A673 (cell line): ENCODE data around the gene DAPK1. TPM values are rescaled to one million over a fixed set of nuclear protein-coding genes. Genes with fewer than 3 reads are reported as not detected.

Experiments
- BruUV-seq: library from RNA; stranded (reverse); fragments of 400-500 nt; replicated peaks from 2 replicates; lab custom pipeline; 2021; lab: Mats Ljungman, UMichigan
- CTCF ChIA-PET: fragments of 300-600 bp; sonication (Branson Sonifier 250); formaldehyde crosslinking; loops from one replicate; lab custom pipeline; 2022; ENCODE audit warnings: antibody characterized with exemption; lab: Charles Lee
- POLR2A ChIA-PET: fragments of 300-600 bp; sonication (Branson Sonifier 250); formaldehyde crosslinking; loops from one replicate; lab custom pipeline; 2022; ENCODE audit warnings: antibody characterized with exemption; ENCODE audit not compliant: low non-redundant PET; lab: Charles Lee
- DNase-seq: peaks from one replicate; pipeline ENCODE4 v3.0.0-alpha.2; 2015; ENCODE audit warnings: low spot score
- H3K27ac ChIP-seq: fragments of 200-600 bp; sonication (generic); 2 replicates; pipeline ENCODE4 v1.5.1; 2016; ENCODE audit warnings: mixed run types, low read depth, mild to moderate bottlenecking, mixed read lengths, antibody characterized with exemption, low read length; ENCODE audit not compliant: poor library complexity, severe bottlenecking
- H3K27me3 ChIP-seq: fragments of 200-600 bp; sonication (generic); replicated peaks from 2 replicates; pipeline ENCODE4 v1.6.1; 2017; ENCODE audit warnings: mixed run types, low read depth, mild to moderate bottlenecking, mixed read lengths, antibody characterized with exemption, low read length; ENCODE audit not compliant: insufficient read depth, poor library complexity
- H3K36me3 ChIP-seq: fragments of 200-600 bp; sonication (generic); 2 replicates; pipeline ENCODE4 v1.6.1; 2016; ENCODE audit warnings: mixed run types, mild to moderate bottlenecking, mixed read lengths, antibody characterized with exemption, low read length; ENCODE audit not compliant: insufficient read depth, poor library complexity, severe bottlenecking
- H3K4me1 ChIP-seq: fragments of 200-600 bp; sonication (generic); 2 replicates; pipeline ENCODE4 v1.6.1; 2017; ENCODE audit warnings: mixed run types, mild to moderate bottlenecking, mixed read lengths, antibody characterized with exemption, low read length; ENCODE audit not compliant: insufficient read depth, poor library complexity, severe bottlenecking
- H3K4me3 ChIP-seq: fragments of 200-600 bp; sonication (generic); 2 replicates; pipeline ENCODE4 v1.5.1; 2016; ENCODE audit warnings: low read depth, mixed run types, mild to moderate bottlenecking, mixed read lengths, low read length; ENCODE audit not compliant: poor library complexity, severe bottlenecking
- H3K9me3 ChIP-seq: fragments of 200-600 bp; sonication (generic); 2 replicates; pipeline ENCODE4 v1.6.1; 2016; ENCODE audit warnings: mixed run types, low read depth, mild to moderate bottlenecking, mixed read lengths, antibody characterized with exemption, low read length; ENCODE audit not compliant: poor library complexity, severe bottlenecking
- CTCF ChIP-seq: fragments of 300-800, 200-600 bp; sonication (generic); conservative IDR thresholded peaks from 2 replicates; pipeline ENCODE4 v1.5.1; 2017; ENCODE audit warnings: low read depth, mild to moderate bottlenecking, antibody characterized with exemption, low read length, moderate library complexity, mixed read lengths
- EZH2 ChIP-seq: fragments of 200-600 bp; sonication (generic); IDR thresholded peaks from 2 replicates; pipeline ENCODE4 v1.6.1; 2017; ENCODE audit warnings: borderline replicate concordance, low read depth, mild to moderate bottlenecking, mixed read lengths, antibody characterized with exemption, low read length; ENCODE audit not compliant: poor library complexity, severe bottlenecking
- intact Hi-C: fragments of 100-400 bp; cut with micrococcal nuclease; formaldehyde crosslinking; loops from one replicate; pipeline ENCODE4 v1.10.0; 2022; ENCODE audit not compliant: unreplicated experiment
- total RNA-seq: library from RNA; stranded (reverse); gene quantifications from 2 replicates; pipeline ENCODE4 v1.2.3, GENCODE V29; 2021

DAPK1 gene
- total RNA-seq, 1 experiment from 2014 or later: 380 TPM

- Histone ChIP-seq H3K9me3 (no peaks in the 10 kb centered on the region), H3K4me1 (peaks cover 37% of the 10 kb centered on the region), H3K27ac (no peak overlapping the region), H3K4me3 (no peak overlapping the region), H3K27me3 (no peaks in the 10 kb centered on the region), H3K36me3 (peaks cover 97% of the 10 kb centered on the region)
- ChIA-PET POLR2A (no interaction called here), CTCF (no interaction called here)
- intact Hi-C loops: no loop called here
- no peak for TF ChIP-seq CTCF
- no TSS peak for BruUV-seq
- no peak for DNase-seq
Measured at GRCh38 chr9:87612536-87612935, 114.9 kb downstream of the DAPK1 start.

- CTCF ChIA-PET: no interaction called here
- POLR2A ChIA-PET: no interaction called here
- no peak for TF ChIP-seq CTCF
- no peak for TF ChIP-seq EZH2
- Histone ChIP-seq H3K27ac (no peak overlapping the region), H3K4me3 (no peak overlapping the region), H3K4me1 (peaks cover 28% of the 10 kb centered on the region), H3K36me3 (peaks cover 97% of the 10 kb centered on the region), H3K9me3 (no peaks in the 10 kb centered on the region), H3K27me3 (no peaks in the 10 kb centered on the region)
- intact Hi-C loops: no loop called here
- DNase-seq: no peak
- BruUV-seq: no TSS peak
Measured at GRCh38 chr9:87613265-87614111, 115.8 kb downstream of the DAPK1 start.

- intact Hi-C loops: no loop called here
- CTCF ChIA-PET: no interaction called here
Measured at GRCh38 chr9:87614397-87614796, 116.7 kb downstream of the DAPK1 start.

More at GRCh38 chr9:87614397-87614796, 116.7 kb downstream of the DAPK1 start:
- no peaks in the 10 kb centered on the region for H3K27me3 ChIP-seq
- DNase-seq: no peak
- no peak overlapping the region for H3K4me3 ChIP-seq
- POLR2A ChIA-PET: no interaction called here
- TF ChIP-seq EZH2: no peak
- TF ChIP-seq CTCF: no peak
- BruUV-seq: no TSS peak
- peaks cover 27% of the 10 kb centered on the region for H3K4me1 ChIP-seq
- H3K9me3 ChIP-seq: no peaks in the 10 kb centered on the region
- no peak overlapping the region for H3K27ac ChIP-seq
- H3K36me3 ChIP-seq: peaks cover 97% of the 10 kb centered on the region
